Fibroblast of gingiva (primary cell): Measurements from ENCODE around the gene IL17RA.

Experiments
- DNase-seq: peaks from one replicate; pipeline ENCODE4 v3.0.0-alpha.2; 2011; ENCODE audit warnings: low read depth

The IL17RA gene

DNA sequence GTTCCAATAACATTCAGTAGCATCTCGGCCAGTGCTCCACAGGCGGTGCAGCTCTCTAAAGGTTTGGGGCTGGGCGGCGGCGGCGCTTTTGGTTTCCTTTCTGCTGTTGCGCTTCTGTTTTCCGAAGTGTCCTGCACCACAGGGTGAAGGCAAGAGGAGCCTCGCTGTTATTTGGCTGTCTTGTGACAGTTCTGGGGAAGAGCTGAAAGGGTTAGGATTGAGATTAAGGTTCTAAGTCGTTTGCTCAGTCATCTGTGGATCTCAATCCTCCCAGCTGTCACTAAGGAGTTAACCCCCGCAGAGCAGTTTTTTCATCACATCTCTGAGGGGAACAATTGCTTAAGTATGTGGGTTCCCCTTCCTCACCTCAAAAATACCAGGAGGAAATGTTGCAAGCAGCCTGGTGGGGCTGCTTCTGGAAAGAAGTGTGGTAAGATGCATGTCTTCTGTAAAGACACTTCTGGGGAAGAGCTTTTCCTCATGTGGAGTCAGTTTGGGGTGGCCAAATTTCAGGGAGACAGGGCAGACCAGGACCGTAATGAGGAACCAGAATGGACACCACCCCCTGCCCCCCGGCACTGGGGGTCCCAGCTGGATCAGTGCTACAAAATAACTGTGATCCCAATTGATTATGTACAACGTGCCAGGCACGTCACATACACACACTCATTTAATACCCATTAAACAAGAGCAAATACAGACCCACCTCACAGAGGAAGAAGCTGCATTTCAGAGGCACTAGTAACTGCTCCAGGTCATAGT lies 22.2 kb downstream of the IL17RA start:
- DNase-seq: no peak

- DNase-seq: no peak
These were observed 22.7 kb downstream of the IL17RA start for GRCh38 chr22:17107547-17107810.

- DNase-seq: no peak
These were observed 23.7 kb downstream of the IL17RA start for GRCh38 chr22:17108256-17109112.

DNA sequence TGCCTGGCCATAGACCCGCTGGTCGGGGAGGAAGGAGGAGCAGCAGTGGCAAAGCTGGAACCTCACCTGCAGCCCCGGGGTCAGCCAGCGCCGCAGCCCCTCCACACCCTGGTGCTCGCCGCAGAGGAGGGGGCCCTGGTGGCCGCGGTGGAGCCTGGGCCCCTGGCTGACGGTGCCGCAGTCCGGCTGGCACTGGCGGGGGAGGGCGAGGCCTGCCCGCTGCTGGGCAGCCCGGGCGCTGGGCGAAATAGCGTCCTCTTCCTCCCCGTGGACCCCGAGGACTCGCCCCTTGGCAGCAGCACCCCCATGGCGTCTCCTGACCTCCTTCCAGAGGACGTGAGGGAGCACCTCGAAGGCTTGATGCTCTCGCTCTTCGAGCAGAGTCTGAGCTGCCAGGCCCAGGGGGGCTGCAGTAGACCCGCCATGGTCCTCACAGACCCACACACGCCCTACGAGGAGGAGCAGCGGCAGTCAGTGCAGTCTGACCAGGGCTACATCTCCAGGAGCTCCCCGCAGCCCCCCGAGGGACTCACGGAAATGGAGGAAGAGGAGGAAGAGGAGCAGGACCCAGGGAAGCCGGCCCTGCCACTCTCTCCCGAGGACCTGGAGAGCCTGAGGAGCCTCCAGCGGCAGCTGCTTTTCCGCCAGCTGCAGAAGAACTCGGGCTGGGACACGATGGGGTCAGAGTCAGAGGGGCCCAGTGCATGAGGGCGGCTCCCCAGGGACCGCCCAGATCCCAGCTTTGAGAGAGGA lies 24.5 kb downstream of the IL17RA start:
- DNase-seq: no peak

- DNase-seq: no peak
These were observed 25.2 kb downstream of the IL17RA start for GRCh38 chr22:17109976-17110375.

GRCh38 chr22:17110791-17111550 lies 26.2 kb downstream of the IL17RA start:
- no peak for DNase-seq

- no peak for DNase-seq
These were observed 27.8 kb downstream of the IL17RA start for GRCh38 chr22:17112491-17113042.

GRCh38 chr22:17113600-17113999 lies 28.8 kb downstream of the IL17RA start:
- no peak for DNase-seq

DNA sequence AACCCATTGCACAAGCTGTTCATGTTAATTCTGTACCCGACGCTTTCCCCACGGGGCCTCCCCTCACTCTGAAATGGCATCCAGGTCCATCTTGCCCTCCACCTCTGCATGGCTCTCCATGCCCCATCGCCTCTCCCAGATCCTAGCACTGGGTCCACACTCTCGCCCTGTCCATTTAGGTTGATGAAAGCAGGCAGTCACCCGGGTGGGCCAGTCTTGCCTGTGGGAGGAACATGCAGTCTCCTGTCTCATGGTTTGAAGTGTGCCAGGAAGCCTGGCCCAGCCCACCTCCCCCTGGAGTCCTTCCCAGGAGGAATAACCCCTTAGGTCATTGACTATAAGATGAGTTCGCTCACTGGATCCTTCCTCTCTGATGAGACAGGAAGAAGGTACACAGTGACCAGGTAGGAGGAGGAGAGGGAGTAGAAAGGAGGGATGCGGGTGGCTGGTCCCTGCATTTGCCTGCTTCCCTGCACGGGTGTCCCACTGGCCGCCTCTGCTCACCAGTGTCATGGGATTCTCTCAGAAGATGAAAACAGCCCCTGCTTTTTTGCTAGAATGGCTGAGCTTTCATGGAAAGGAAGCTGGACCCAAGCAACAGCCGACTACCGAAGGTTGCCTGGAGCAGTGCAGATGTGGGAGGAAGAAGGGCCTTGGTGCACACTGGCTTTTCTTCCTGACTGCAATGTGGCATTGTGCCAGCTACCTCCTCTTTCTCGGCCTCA lies 29.5 kb downstream of the IL17RA start:
- no peak for DNase-seq

GRCh38 chr22:17114898-17115235 lies 30.1 kb downstream of the IL17RA start:
- no peak for DNase-seq

- no peak for DNase-seq
These were observed 30.4 kb downstream of the IL17RA start for GRCh38 chr22:17115236-17115635.

DNA sequence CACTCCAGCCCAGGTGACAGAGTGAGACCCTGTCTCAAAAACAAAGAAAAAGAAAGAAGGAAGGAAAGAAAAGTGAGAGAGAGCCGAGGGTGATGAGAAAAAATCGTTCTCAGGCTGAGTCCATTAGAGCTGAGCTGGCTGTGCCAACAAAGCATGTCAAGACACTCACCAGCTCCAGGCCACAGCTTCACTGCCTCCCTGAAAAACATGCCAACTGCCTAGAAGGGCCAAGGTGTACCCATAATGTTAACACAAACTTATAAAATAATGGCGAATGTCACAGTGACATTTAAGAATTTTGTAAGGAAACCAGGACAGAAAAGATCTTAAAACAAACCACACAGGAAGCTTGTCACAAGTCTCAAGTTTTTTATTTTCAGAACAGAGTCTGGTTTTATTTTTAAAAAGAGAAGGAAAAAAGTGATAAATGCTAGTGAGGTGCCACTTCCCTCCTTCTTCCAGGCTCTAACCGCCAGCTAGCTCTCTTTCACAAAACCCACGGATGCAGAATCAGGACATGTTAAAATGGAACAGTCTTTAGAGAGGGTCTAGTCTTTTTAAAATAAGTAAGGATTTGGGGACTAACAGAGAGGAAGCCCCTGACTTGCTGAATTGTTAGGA lies 31.3 kb downstream of the IL17RA start:
- DNase-seq: no peak

GRCh38 chr22:17116572-17117330 lies 32.0 kb downstream of the IL17RA start:
- no peak for DNase-seq

DNA sequence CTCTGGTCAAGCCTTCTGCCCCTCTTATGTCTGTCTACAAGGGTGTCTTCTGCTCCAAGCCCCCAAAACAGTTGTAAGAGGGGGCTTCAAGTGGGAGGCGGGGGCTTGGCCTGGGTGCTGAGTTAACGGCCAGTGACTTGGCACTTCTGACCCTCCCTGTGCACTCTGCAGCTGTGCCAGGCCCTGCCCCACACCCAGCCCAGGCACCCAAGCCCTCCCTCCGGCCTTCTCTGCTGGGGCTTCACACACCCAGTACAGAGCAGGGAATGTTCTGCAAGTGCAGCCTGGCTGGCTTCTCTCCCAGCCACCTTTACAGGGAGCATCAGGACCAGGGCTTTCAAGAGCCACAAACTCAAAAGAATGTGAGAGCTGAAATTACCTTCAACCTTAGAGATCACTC lies 32.6 kb downstream of the IL17RA start:
- no peak for DNase-seq

DNA sequence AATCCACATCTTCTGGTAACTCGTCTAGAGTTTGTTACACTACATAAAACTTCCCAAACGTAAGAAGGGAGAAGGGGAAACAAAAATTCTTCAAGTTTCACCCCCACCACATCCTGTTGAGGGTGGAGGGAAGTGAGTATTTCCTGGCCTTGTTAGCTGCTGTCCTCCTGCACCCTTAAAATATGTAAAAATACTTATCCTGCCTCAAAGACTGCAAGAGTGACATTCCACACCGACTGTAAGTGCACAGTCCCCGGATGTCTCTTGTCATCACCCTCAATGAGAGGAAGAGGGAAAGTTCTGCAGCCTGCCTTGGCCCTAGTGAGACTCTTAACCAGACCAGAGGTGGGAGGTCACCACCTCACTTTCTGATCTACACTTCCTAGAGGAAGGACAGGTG lies 33.1 kb downstream of the IL17RA start:
- DNase-seq: no peak

- DNase-seq: no peak
These were observed 33.5 kb downstream of the IL17RA start for GRCh38 chr22:17118342-17118741.

GRCh38 chr22:17119481-17120202 lies 34.8 kb downstream of the IL17RA start:
- no peak for DNase-seq

DNA sequence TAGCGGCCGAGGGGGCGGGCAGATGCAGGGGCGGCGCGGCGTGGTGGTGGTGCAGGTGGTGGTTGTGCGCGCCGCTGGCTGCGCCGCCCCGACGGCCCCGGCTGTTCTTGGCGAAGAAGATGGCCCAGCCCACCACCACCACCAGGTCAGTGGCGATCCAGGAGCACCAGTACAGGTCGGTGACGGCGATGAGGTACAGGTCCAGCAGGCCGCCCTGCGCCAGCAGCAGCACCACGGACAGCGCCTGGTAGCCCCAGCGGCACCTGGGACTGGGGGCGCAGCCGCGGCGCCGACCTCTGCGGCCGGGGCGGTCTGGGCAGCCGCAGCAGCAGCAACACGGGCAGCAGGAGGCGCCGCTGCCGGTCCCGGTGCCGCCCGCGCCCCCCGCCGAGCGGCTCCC lies 35.5 kb downstream of the IL17RA start:
- no peak for DNase-seq

DNA sequence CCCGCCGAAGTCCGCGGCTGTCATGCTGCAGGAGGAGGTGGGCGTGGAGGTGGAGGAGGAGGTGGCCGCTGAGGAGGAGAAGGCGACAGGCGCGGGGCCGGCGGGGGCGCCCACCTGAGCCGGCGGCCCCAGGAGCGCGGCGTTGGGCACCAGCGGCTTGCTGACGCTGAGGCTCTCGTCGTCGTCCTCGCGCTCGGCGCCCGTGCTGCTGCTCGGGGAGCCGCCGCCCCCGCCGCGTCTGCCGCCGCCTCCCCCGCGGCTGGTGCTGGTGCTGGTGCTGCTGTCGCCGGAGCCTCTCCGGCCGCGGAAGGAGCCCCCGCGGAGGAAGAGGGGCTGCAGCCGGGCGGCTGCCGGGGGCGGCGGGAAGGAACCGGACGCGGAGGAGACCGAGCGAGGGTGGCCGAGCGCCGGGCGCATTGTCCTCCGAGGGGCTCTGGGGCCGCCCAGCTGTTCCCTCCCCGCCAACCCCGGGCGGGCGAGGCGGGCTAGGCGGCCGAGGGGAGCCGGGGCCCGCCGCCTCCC lies 36.0 kb downstream of the IL17RA start:
- no peak for DNase-seq
